ENCODE data around the gene TEPSIN.

DNA sequence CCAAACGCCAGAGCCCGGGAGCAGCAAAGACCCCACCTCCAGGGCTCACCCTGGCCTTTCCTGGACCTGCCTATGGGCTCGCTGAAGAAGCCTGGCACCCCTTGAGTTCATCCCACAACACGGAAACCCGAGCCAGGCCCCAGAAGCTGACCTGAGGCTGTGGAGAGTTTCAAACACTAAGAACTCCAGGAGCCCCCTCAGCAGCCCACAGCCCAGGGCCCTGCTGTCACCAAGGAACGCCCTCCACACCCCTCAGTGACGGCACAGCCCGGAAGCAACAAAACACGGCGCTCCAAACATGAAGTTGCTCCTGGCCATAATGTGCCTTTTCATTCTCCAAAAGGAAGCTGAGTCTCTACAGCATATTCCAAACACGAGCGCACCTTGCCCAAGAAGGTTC lies 47.0 kb upstream of the TEPSIN start:
- TF ChIP-seq POLR2A (IDR thresholded peaks at IDR 0.05), result no peak
- TF ChIP-seq, protein P1, sequence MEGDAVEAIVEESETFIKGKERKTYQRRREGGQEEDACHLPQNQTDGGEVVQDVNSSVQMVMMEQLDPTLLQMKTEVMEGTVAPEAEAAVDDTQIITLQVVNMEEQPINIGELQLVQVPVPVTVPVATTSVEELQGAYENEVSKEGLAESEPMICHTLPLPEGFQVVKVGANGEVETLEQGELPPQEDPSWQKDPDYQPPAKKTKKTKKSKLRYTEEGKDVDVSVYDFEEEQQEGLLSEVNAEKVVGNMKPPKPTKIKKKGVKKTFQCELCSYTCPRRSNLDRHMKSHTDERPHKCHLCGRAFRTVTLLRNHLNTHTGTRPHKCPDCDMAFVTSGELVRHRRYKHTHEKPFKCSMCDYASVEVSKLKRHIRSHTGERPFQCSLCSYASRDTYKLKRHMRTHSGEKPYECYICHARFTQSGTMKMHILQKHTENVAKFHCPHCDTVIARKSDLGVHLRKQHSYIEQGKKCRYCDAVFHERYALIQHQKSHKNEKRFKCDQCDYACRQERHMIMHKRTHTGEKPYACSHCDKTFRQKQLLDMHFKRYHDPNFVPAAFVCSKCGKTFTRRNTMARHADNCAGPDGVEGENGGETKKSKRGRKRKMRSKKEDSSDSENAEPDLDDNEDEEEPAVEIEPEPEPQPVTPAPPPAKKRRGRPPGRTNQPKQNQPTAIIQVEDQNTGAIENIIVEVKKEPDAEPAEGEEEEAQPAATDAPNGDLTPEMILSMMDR (IDR thresholded peaks at IDR 0.05), result no peak

All from upper lobe of left lung (tissue), 4 donors.